HG03469 (cell line): ENCODE measurements around the gene LPCAT1.
"Not testable (repeated sequence)": the region's sequence is repeated elsewhere in the genome, so short reads cannot be mapped to it uniquely, and the experiment has no call there.

Source experiments
- ATAC-seq: cut with Tn5 transposase; IDR thresholded peaks from one replicate; pipeline ENCODE4 v1.9.1; 2021; ENCODE audit warnings: mild to moderate bottlenecking, moderate library complexity, moderate number of reproducible peaks; ENCODE audit not compliant: unreplicated experiment

LPCAT1 gene

DNA sequence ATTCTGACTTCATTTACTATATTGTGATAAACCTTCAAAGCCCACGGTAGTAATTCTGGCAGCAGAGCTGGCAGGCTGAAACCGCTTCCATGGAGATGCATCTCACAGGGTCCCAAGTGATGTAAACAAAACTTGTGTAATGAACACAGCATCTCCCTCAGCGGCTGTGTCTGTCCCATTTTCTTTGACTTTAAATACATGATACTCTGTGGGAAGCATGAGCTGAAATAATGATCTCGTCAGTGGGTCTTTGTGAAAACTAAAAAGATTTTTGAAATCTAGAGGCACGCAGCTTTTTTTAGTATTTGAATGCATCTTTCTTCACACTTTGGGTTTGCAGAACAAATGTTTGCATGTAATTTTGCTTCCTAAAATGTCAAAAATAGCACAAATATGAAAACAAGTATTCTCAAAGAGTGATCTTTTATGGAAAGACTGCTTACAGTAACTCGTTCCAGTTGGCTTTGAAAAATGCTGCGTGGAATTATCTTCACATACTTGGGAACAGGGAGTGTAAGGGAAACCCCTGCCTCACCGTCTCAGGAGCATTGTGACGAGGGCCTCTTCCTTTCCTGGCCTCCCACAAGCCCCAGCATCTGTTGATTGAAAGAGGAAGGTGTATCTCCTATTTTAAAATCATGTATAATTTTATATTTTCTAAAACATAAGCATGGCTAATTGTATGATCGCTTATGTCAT lies 18.1 kb upstream of the LPCAT1 start:
- ATAC-seq = no peak

DNA sequence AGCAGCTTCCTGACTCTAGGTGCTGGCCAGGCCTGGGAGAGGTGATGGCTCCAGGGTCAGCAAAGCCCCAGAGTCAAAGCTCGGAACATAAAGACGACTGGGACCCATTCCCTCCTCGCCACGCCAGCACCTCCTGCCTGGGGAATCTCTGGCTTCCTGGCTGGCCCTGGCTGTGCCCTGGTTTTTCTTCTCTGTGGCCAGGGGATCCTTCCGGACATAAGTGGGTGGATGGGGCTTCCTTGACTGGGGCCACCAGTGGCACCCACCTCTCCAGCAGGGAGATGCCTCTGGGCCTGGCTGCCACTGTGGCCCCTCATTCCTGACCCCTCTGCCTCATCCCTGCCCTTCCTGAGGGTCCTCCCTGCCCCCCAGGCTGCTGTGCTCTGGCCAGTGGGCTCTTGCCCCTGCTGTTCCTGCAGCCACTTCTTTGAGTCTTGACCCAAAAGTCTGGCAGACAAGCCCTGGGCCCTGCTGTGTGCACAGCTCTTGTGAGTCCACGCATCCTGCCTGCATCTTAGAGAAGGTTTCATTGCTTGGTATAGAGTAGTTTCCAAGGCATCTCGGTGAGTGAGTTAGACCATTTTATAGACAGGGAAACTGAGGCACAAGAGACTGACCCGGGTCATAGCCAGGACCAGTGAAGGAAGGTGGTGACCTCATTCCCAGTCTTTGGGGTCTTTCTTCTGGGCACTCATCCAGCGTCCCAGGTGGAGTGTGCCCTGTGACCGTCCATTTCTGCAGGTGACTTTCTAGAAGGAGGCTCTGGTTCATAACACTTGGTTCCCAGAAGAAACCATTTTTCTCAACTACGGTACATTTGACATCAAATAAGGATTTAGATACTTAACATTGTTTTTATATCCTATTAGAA lies 17.3 kb upstream of the LPCAT1 start:
- ATAC-seq = no peak

- no peak for ATAC-seq
Observed at GRCh38 chr5:1540166-1540565, 16.4 kb upstream of the LPCAT1 start.

- ATAC-seq = not testable (repeated sequence)
Observed at GRCh38 chr5:1539393-1540161, 15.8 kb upstream of the LPCAT1 start.

- ATAC-seq = no peak
Observed at GRCh38 chr5:1538741-1539392, 15.1 kb upstream of the LPCAT1 start.

- no peak for ATAC-seq
Observed at GRCh38 chr5:1538276-1538675, 14.5 kb upstream of the LPCAT1 start.

DNA sequence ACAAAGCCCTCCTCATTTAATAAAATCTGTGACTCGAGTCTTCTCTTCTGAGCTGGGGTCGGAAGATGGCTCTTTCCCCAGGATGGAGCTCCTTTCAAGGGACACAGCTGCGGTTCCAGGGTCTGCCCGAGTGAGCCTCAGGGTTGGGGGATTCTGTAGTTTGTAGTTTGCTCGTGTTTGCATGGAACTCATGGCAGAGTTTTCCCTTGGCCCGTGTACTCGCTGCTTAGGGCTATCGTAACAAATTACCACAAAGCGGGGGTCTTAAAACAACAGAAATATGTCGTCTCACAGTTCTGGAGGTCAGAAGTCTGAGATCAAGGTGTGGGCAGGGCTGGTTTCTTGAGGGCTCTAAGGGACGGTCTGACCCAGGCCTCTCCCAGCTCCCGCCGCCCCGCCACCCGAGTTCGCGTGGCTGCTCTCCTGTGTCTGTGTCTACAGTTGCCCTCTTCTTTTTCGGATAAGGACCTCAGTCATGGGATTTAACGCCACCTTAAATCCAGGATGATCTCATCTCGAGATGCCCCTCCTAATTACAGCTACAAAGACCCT lies 13.9 kb upstream of the LPCAT1 start:
- ATAC-seq = no peak

DNA sequence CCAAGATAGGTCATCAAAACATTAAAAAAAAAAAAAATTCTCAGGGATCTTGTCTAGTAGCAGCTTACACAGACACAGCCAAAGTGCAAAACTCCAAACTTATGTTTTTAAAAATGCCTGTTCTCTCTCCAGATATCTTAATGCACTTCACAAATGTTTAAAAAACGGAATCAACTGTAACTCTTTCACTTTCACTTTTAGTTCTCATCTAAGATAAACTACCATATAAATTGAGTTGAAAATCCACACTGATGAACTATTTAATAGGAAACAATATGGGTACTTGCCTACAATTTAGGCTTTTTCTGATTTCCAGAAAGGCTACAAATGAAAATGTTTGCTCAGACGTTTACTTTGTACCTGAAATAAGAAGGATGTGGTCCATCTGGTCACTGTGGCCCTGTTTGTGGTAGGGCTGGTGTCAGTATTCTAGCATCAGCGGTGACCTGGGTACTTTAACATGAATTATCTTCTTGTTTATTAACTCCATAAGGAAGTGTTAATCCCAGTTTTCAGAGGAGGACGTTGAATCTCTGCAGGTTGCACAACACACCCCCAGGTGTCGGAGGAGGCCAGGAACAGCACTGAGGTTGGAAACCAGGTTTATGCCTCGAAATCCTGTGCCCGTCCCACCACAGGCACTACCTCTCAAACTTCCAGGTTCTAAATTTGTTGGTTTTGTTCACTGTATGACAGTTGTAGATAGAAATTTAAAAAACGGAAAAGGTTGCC lies 13.3 kb upstream of the LPCAT1 start:
- ATAC-seq = no peak

- ATAC-seq = peak; percentile 92
Observed at GRCh38 chr5:1536322-1536845, 12.6 kb upstream of the LPCAT1 start.

GRCh38 chr5:1535646-1536045 lies 11.9 kb upstream of the LPCAT1 start:
- no peak for ATAC-seq

- ATAC-seq = no peak
Observed at GRCh38 chr5:1532384-1532783, 8.6 kb upstream of the LPCAT1 start.

GRCh38 chr5:1529498-1529897 lies 5.7 kb upstream of the LPCAT1 start:
- no peak for ATAC-seq

GRCh38 chr5:1527533-1528205 lies 3.9 kb upstream of the LPCAT1 start:
- ATAC-seq = no peak

- no peak for ATAC-seq
Observed at GRCh38 chr5:1526681-1527131, 2.9 kb upstream of the LPCAT1 start.

- no peak for ATAC-seq
Observed at GRCh38 chr5:1526190-1526631, 2.5 kb upstream of the LPCAT1 start.

- no peak for ATAC-seq
Observed at GRCh38 chr5:1525624-1526189, 1.9 kb upstream of the LPCAT1 start.

GRCh38 chr5:1524799-1525623 lies 1.3 kb upstream of the LPCAT1 start:
- no peak for ATAC-seq

DNA sequence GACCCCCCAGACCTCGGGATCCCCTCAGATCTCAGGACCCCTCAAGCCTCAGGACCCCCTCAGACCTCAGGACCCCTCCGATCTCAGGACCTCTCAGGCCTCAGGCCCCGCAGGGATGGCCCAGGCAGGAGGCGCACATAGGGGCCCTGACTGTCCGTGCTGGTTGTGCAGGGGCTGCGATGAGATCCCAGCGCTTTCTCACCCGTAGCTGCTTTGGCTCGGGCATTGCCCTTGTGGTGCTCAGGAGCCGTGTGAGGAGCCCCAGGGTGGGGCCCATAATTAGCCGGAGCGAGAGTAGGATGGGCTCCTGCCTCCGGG lies 680 bp upstream of the LPCAT1 start:
- ATAC-seq = no peak
